GM20000 (cell line): ENCODE results near the gene RABGAP1L.

Source experiments
- DNase-seq: peaks from one replicate; pipeline ENCODE4 v3.0.0; 2012; ENCODE audit warnings: low spot score
- TF ChIP-seq, protein P1 (sequence below): IDR thresholded peaks from 2 replicates; pipeline ENCODE4 v1.5.1; 2012; ENCODE audit warnings: mild to moderate bottlenecking, control low read depth; ENCODE audit errors: extremely low read depth, missing control alignments

The RABGAP1L gene

DNA sequence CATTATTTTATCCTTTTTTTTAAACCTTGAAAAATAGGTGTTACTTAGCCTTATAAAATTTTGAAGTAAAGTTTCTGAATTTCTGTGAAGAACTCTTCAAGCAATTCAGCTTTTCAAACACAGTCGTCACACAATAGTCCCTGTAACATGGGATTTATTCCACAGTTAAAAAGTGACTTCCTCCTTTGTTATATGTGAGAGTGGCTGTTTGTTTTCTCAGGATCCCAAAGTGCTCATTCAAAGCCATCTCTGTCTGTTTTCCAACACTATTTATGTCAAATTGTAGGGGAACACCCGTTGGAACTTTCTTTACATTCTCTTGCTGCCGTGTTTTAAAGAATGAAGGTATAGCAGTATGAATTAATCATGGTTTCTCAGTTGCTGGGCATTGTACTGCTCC, 207.6 kb downstream of the RABGAP1L start:
- TF ChIP-seq, protein P1, sequence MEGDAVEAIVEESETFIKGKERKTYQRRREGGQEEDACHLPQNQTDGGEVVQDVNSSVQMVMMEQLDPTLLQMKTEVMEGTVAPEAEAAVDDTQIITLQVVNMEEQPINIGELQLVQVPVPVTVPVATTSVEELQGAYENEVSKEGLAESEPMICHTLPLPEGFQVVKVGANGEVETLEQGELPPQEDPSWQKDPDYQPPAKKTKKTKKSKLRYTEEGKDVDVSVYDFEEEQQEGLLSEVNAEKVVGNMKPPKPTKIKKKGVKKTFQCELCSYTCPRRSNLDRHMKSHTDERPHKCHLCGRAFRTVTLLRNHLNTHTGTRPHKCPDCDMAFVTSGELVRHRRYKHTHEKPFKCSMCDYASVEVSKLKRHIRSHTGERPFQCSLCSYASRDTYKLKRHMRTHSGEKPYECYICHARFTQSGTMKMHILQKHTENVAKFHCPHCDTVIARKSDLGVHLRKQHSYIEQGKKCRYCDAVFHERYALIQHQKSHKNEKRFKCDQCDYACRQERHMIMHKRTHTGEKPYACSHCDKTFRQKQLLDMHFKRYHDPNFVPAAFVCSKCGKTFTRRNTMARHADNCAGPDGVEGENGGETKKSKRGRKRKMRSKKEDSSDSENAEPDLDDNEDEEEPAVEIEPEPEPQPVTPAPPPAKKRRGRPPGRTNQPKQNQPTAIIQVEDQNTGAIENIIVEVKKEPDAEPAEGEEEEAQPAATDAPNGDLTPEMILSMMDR = no peak
- no peak for DNase-seq

DNA sequence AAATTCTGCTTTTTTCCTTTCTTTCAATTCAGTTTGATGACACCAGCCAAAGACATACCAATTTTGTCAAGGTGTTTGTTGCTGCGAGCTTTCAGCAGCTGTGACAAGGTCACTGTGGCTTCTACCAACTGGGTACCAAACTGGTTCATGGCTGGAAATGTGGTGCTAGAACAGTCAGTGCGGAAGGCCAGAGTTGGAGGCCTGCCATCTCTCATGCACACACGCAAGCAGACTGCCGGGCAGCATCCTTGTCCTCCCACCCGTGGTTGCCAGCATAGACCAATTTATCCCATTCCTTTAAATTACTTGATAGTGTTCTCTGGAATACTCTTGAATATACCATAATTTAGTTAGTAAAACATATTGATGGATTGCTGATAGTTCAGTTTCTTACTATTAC, 208.6 kb downstream of the RABGAP1L start:
- DNase-seq = no peak
- TF ChIP-seq, protein P1 = no peak

DNA sequence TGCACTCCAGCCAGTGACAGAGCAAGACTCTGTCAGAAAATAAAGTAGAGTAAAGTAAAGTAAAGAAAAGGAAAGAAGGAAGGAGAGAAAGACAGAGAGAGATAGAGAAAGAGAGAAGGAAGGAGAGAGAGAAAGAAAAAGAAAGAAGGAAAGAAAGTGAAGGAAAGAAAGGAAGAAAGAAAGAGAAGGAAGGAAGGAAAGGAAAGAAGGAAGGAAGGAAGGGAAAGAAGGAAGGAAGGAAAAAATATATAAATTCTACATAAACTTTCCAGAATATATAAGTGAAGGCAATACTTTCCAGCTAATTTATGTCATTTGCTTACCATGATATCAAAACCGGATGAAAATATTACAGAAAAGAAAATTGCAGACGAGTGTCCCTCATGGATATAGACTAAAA, 216.7 kb downstream of the RABGAP1L start:
- TF ChIP-seq, protein P1 = no peak
- DNase-seq = no peak

DNA sequence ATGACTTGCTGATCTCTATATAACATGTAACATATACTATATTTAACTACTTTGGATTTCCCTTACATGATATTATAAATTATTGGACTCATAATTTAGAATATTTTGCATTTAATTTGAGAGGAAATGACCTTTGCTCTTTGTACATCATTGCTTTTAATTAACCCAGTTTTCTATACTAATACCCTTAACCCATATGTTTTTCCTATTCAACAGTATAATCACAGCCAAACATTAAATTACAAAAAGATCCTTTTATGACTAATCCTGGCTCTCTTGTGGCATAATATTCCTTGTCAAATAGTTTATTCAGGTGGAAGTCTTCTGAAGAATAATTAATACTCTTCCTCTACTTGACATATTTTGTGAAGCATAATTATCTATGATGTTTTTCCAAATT, 232.4 kb downstream of the RABGAP1L start:
- TF ChIP-seq, protein P1 = no peak
- no peak for DNase-seq

DNA sequence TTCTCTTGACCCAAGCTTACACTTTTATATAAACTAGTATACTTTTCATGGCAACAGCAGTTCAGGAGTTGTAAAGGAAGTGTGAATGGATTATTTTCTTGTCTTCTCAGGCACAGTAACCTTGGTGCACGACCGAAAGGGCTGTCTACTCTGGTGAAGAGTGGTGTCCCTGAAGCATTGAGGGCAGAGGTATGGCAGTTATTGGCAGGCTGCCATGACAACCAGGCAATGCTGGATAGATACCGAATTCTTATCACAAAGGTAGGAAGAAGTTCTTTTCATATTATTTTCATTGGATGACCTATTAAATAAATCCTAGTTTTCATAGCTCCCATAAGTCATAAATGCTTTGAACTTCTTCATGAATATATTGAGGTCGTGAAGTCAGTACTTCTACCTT, 234.6 kb downstream of the RABGAP1L start:
- TF ChIP-seq, protein P1 = no peak
- no peak for DNase-seq

DNA sequence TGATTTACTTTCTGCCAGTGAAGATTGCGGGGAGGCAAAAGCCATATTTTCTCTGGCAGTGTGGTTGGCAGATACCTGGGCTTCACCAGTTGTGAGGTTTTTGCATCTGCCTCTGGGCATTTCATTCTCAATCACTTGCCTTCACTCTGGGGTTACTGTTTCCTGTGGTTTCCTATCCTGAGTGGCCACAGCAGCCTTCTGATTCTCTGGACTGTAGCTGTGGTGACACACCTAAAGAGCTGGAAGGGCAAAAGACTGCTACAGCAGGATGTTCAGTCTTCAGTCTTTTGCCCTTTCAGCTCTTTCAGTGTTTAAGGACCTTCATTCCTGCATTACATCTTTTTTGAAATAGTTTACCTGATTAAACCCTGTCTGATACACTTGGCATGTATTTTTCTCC, 237.9 kb downstream of the RABGAP1L start:
- no peak for DNase-seq

DNA sequence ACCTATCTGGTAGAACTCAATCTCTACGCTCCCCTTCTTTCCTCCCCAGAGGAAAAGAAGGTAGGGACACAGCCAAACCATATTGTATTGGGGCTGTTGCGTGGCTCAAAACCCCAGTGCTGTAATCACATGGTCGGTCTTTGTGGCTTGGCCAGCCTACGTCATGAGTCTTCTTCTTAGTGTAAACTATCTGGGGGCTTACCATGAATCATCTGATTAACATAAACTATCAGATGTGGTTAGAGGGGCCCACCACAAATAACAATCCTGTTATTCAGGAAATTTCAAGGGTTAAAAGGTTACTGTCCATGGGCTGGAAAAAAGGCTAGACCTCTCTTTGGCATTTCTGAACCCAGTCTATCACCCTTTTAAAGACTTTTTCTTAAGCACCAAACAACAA, 238.9 kb downstream of the RABGAP1L start:
- no peak for DNase-seq
- TF ChIP-seq, protein P1 = no peak

More for the DNA sequence above, 237.9 kb downstream of the RABGAP1L start:
- TF ChIP-seq, protein P1 = no peak
